GM18499 (cell line): Measurements from ENCODE around the gene CEP131.
"Not testable (repeated sequence)": the region's sequence is repeated elsewhere in the genome, so short reads cannot be mapped to it uniquely, and the experiment has no call there.

ENCODE experiments used
- ATAC-seq: cut with Tn5 transposase; IDR thresholded peaks from one replicate; pipeline ENCODE4 v1.9.1; 2021; ENCODE audit warnings: moderate number of reproducible peaks; ENCODE audit not compliant: insufficient read depth, unreplicated experiment

The CEP131 gene

DNA sequence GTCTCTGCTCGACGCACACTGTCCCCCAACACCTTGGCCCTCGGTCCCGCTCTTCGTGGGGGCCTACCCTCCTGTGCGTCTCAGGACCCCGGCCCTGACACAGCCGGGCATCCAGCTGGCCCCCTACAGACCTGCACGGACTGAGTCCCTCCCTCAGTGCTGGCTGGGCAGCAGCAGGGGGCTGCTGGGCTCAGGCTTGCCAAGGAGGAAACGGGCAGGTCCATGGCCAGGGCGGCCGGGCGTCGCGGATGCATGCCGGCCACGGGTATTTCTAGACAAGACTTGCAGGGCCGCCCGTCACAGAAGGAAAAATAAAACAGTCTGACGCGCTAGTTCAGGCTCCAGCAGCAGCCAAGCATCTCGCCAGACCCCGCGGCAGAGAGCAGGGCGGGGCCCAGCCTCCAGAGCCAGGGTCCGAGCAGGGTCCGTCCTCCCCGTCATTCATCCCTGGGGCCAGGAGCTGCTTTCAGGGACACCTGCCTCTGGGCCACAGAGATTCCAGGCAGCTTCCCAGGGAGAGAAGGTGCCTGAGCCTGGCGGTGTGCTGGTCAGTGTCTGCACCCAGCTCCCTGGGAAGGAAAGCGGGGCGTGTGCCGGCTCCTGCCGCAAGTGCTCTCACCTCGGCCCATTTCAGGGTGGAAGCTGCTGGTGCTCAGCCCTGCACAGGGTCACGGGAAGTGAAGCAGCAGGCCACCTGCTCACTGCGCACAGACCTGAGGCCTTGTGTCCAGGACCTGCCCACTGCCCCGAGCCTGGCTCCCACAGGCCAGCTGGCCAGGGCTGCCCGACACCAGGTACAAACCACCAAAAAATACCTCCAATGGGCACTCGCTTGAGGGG is 64.7 kb downstream of the CEP131 start:
- ATAC-seq, result no peak

DNA sequence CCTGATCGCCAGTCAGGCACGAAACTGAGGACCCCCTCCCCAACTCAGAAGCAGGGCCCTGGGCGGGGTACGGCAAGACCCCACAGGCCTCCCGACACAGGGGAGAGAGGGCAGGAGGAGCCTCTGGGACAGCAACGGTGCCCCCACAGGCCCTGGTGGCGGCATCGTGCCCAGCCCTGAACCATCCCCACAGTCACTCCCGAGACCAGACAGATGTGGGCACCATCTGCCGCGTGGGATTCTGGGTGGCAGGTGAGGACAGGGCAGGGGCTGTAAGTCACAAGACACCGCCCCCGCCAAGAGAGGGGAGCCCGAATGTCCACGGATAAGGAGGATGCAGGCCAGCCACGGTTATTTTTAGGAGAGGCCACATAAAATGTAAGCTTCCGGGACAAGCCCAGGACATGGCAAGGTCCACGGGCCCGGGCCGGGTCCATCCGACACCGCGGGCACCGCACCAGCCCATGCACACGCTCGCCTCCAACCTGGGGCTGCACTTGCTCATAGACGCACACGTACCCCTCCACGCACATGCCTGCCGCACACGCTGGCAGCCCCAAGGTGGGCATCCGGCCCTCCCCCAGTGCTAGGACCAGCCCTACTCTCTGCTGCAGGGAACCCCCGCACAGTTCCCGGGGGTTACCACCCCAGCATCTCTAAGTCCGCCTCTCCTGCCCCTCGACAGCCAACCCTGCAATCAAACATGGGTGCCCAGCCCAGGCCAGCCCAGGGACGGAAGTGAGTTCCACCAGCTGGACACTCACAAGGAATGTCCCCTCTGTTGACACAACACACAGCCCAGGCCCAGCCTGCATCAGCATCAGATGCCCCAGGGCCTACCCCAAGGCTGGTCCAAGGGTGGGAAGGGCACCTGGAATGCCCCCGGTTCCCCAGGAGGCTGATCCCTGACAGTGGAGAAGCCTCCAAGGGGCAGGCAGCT is 65.6 kb downstream of the CEP131 start:
- no peak for ATAC-seq

DNA sequence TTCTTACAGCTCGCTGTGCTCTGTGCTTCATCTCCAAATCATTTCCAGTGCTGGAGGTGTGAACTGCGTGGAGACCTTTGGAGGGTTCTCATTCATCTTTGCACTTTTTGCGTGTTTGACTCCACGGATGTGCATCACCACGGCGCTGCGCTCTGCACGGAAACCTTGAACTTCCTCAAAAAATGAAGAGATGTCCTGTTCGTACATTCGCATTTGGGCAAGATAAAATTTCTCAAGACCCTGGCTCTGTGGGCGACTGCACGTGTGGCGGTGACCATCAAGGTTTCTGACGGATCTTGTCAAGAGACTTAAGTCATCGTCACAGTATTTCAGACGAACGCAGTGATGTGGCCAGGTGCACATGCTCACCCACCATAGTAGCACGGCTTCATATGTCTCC is 67.8 kb downstream of the CEP131 start:
- no peak for ATAC-seq

DNA sequence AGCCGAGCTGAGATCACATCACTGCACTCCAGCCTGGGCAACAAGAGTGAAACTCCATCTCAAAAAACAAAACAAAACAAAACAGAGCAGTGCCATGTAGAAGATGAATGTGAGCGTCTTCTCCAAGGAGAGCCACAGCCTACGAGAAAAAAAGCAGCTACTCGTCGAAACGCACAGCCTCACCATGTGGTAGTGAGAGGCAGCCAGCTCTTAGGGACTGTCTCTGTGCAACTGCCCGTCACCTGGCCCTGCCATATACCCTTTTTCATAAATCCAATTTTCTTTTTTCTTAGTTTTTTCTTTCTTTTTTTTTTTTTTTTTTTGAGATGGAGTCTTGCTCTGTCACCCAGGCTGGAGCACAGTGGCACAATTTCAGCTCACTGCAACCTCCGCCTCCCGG is 68.7 kb downstream of the CEP131 start:
- not testable (repeated sequence) for ATAC-seq

DNA sequence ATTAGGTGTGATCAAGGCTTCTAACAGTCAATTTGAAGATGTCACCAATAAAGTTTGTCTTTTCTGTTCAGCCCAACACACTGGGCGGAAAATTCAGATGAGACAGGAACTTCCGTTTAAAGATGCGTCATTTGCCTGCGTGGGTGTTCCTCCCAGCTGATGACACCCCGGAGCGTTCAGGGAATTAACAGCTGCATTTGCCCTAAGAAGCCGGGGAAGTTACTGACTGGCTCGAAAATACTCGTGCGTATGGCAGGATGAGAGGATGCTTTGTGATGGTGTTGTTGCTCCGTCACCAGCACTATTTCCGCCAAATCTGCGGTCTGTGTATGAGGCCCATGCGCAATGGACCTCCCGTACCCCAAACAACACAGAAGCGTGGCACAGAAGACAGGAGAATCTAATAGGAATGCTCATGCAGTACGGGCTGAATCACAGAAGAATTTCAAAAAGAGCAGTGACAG is 69.4 kb downstream of the CEP131 start:
- no peak for ATAC-seq

DNA sequence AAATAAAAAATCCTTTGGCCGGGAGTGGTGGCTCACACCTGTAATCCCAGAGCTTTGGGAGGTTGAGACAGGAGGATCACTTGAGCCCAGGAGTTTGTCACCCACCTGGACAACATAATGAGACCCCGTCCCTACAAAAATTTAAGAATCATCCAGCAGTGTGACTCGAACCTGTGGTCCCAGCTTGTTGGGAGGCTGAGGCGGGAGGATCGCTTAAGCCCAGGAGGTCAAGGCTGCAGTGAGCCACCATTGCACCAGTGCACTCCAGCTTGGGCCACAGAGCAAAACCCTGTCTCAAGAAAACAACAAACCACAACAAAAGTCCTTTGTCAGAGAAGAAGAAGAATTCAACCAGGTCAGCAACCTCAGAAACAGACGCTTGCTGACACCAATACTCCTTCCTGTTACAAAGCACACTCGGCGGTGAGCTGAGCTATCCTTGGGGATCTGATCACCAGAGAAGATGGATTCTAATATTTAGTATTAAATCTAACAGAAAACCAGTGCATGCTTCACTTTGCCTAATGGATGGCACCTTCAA is 70.4 kb downstream of the CEP131 start:
- ATAC-seq, result no peak

DNA sequence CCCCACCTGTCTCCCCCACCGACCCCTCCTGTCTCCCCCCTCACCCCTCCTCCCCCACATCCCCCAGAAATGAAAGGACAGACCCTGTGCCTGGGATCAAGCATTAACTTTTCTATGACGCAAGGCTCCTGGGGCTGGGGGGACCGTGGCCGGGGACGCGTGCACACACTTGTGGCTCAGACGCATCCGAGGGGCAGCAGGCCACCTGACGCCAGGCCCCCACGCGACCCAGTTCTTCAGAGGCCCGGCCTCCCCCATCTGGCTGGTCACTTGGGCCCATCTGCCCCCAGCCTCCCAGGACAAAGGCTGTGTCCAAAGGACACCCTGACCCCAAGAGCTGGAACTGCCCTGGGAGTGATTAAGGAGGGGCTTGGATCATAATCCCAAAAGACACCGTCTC is 71.5 kb downstream of the CEP131 start:
- ATAC-seq, result no peak

DNA sequence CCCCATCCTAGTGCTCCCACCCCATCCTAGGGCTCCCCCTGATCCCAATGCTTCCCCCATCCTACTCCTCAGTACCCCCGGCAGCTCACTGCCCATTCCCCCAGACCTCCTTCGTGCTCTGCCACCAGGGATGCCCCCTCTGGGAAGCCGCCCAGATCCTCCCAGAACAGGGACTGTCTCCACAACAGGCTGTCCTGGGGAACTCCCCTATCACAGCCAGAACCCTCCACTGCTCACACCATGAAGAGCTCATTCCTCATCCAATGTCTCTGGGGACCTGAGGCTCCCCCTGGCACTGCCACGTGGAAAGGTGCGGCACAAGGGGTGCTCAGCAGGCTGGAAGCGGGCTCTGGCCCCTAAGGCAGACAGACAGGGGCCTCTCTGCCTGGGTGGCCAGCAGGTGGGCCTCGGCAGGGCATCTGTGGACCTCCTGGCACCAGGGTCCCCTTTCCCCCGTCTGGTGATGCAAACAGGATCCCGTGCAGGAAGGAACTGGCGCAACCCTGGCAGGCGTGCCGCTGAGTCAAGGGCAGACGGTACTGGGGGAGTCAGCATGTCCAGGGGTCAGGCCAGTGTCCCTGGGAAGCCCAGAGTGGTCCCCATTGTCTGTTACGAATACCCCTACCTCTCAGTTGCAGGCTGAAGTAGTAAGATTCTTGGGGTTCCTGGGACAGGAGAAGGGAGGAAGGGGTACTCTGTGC is 72.2 kb downstream of the CEP131 start:
- ATAC-seq, result no peak

DNA sequence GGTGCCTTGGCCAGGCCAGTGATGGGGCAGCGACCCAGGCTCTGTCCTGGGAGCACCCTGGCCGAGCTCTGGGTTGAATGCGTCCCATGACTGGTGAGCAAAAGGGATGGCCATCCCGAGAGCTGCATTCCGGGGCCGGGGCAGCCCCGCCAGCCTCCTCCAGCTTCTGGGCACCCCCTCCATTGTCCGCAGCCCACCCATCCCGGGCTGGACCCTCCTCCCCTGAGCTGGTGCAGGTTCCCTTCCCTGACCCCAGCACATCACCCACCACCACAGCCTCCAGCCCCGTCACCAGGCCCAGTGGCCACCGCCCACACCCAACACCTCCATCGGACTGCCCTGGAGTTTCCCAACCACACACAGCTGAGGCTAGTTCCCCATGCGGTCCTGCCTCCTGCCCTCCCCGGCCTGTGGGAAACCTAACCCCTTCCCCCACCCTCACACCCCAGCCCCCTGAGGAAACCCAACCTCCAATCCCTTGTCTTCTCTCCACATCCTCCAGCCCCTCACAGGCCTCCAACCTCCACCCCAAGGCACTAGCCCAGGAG is 73.7 kb downstream of the CEP131 start:
- no peak for ATAC-seq

DNA sequence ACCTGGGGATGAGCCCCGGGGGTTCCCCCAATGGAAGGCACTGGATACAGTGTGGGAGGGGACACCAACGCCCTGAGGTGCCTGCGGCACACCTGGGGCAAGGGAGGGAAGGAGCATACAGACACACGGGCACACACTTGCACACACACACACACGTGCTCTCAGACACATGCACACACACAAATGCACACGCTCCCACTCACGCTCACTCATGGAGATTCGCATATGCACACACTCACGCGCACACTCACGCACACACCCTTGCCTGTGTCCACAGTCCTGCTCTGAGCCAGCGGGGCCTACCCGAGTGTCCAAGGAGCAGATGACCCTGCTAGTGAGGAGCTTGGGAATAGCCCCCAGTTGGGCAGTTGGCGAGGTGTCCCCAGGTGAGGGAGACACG is 74.2 kb downstream of the CEP131 start:
- no peak for ATAC-seq

DNA sequence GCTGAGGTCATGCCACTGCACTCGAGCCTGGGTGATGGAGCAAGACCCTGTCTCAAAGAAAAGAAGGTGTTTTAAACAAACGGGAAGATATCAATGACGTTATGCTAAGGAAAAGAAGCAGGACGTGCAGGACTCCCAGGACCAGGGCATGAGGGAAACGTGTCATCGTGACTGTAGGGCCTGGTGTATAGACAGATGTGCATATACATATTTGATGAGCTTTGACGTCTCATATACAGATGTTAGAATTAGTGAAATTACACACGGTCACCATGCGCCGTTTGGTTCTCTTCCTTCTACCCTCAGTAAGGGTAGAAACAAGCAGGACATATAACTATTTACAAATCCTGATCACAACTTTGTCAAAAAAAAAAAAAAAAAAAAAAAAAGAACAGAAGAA is 75.1 kb downstream of the CEP131 start:
- ATAC-seq, result no peak

DNA sequence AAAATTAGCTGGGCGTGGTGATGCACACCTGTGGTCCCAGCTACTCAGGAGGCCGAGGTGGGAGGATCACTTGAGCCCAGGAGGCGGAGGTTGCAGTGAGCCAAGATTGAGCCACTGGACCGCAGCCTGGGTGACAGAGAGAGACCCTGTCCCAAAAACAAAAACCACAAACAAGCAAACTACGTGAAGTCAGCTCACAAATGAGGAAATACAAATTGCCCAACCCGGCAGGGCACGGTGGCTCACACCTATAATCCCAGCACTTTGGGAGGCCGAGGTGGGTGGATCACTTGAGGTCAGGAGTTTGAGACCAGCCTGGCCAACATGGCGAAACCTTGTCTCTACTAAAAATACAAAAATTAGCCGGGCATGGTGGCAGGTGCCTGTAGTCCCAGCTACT is 76.6 kb downstream of the CEP131 start:
- not testable (repeated sequence) for ATAC-seq

DNA sequence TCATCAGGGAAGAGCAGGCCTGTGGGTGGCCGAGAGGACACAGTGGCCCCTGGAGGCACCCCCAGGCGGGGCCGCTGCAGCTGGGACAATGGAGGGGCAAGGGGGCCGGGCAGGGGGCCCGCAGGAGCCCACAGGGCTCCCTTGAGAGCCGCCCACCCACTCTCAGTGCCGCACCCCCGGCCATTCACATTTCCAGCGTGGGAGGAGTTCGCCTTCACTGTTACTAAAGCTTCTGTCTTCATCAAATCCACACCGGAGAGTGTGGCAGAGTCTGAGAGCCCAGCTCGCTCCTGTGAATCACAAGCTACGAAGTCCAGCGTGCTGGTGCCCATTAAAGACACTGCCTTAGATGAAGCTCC is 78.4 kb downstream of the CEP131 start:
- no peak for ATAC-seq

DNA sequence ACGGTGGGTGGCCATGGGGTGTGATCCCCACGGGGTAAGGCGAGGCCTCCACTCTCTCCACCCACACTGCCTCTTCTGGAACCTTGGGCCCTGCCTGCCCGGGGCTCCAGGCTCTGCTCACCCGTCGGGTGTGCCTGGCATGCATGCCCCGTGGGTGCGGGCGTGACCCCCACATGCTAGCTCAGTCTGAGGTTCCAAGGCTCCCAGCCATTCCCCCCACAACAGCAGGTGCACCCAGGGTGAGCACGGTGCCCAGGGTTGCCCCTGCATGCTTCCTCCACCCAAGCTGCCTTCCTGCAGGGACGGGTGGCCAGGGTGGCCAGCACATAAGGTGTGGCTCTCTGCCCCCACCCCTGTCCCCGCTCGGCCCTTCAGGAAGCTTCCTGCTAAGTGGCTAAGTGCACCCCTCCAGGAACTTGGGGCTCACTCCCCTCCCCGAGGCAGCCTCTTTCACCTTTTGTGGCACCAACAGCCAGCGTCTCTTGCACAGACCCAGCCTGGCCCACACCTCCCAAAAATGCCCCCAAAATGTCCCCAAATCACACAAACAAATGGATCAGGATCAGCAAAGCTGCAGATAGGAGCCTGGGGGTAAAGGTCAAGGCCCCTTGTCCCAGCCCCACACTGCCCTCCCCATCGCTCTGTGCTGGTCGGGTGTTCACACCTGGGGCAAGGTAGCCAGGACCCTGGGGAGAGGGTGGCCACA is 78.9 kb downstream of the CEP131 start:
- ATAC-seq, result no peak

DNA sequence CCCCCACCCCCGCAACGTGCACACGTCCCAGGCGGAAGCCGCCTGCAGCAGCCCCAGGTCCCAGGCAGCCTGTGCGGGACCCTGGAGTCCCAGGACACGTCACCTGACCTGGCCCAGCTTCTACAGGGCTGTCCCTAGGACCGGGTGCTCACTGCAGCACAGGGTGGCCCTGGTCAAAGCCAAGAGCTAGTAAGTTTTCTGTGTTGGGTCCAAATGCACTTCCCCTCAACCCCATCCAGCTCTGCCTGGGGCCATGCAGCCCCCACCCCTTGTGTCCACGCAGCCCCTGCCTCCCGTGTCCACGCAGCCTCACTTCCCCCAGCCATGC is 79.6 kb downstream of the CEP131 start:
- no peak for ATAC-seq

DNA sequence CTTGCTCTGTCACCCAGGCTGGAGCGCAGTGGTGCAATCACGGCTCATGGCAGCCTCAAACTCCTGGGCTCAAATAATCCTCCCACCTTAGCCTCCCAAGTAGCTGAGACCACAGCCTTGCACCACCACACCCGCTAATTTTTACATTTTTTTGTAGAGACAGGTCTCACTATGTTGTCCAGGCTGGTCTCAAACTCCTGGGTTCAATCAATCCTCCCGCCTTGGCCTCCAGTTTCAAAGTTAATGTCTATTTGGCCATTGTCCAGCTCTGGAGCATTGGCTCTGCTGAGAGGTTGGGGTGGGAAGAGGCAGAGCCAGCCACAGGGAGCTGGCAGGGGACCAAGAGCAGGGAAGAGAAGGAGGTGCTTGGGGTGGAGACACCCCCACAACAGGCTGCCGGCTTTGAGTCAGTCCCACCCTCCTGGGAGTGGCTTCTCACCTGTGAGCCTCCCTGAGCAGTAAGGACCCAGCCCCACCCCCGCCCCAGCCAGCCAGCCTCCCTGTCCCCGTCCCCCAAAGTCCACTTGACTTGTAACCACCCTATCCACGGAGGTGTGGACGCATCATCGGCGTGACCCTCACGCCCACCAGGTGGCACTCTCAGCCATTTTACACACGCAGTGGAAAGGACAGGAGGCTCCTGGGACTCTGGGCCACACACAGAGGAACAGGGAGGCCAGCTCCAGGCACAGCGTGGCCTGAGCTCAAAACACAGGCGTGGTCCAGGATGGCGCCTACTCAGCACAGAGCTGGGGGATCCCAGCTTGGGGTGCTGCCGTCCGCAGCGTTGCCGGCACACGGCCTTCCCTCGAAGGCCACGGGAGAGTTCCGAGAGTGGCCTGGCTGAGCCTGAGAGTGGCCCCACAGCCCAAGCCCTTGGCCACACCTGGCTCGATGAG is 80.2 kb downstream of the CEP131 start:
- ATAC-seq, result no peak

DNA sequence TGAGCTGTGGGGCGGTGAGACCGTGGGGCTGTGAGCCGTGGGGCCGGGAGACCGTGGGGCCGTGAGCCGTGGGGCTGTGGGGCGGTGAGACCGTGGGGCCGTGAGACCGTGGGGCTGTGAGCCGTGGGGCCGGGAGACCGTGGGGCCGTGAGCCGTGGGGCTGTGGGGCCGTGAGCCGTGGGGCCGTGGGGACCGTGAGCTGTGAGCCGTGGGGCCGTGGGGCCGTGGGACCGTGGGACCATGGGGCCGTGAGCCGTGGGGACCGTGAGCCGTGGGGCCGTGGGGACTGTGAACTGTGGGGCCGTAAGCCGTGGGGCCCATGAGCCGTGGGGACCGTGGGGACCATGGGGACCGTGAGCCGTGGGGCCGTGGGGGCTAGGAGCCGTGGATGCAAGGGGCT is 82.1 kb downstream of the CEP131 start:
- no peak for ATAC-seq

DNA sequence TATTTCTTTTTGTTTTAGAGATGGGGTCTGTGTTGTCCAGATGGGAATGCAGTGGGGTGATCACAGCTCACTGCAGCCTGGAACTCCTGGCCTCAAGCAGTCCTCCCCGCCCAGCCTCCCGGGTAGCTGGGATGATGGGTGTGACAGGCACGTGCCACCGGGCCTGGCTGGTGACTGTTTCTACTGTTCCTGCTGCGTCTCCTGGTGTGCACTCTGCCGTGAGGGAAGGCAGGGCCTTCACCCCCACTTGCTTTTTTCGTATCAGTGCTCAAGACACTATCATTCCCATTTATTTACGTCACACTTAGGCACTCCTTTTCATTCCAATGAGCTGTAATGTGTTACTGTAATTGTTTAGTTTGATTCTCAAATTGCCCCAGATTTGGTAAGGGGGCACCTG is 82.7 kb downstream of the CEP131 start:
- no peak for ATAC-seq
